ENCODE results near the gene C16orf74. TPM values are rescaled to one million over a fixed set of nuclear protein-coding genes. Genes with fewer than 3 reads are reported as not detected.

Gene C16orf74
- polyA plus RNA-seq, 1 donor (not counting 4 experiments of a cell fraction or from before 2014, with no cell fraction given), result 35.3 TPM

- dilution Hi-C loops (cut with MboI; ENCODE audit: extremely low pct_ligation_motif_present, low sequenced_read_pairs), result no loop called here
- no peak for FAIRE-seq
- no peak overlapping the region for H3K27ac ChIP-seq (ENCODE audit: control insufficient read depth, insufficient read depth, low read length)
- peaks cover 72% of the 10 kb centered on the region for H4K20me1 ChIP-seq (ENCODE audit: control insufficient read depth, extremely low read depth, insufficient read depth, low read length)
- no peak overlapping the region for H3K9ac ChIP-seq (ENCODE audit: control insufficient read depth, extremely low read depth, insufficient read depth, low read length)
- no peaks in the 10 kb centered on the region for H3K9me3 ChIP-seq (ENCODE audit: control insufficient read depth, low read depth, low read length)
- DNase-seq (ENCODE audit: low read depth, low spot score), result no peak
- H3K27me3 ChIP-seq (ENCODE audit: control insufficient read depth, extremely low read depth, insufficient read depth, low read length), result no peaks in the 10 kb centered on the region
- TF ChIP-seq CTCF (optimal IDR thresholded peaks at IDR 0.05 in 1 of 3, IDR thresholded peaks at IDR 0.05 in 1 of 3, conservative IDR thresholded peaks at IDR 0.05 in 1 of 3; ENCODE audit: extremely low read depth in 1 of 3, insufficient read depth in 2 of 3, low read length in 3 of 3), result no peak
- TF ChIP-seq EZH2 (IDR thresholded peaks at IDR 0.05; ENCODE audit: low read length), result no peak
- H3K9me1 ChIP-seq (ENCODE audit: control insufficient read depth, extremely low read depth, insufficient read depth, low read length), result no peaks in the 10 kb centered on the region
- no peak overlapping the region for H2AFZ ChIP-seq (ENCODE audit: control insufficient read depth, low read length)
- peaks cover 51 to 72% of the 10 kb centered on the region in 2 experiments for H3K36me3 ChIP-seq (ENCODE audit: control insufficient read depth in 2 of 2, extremely low read depth in 1 of 2, insufficient read depth in 2 of 2, low read length in 2 of 2)
- H3K4me2 ChIP-seq (ENCODE audit: control insufficient read depth, extremely low read depth, insufficient read depth, low read depth, low read length), result no peak overlapping the region
- no peak overlapping the region for H3K4me3 ChIP-seq (ENCODE audit: control insufficient read depth in 2 of 3, extremely low read depth in 1 of 3, insufficient read depth in 2 of 3, low read depth in 1 of 3, low read length in 3 of 3)
- H3K4me1 ChIP-seq (ENCODE audit: control insufficient read depth, extremely low read depth, insufficient read depth, low read length), result peaks cover 3% of the 10 kb centered on the region
- H3K79me2 ChIP-seq (ENCODE audit: control insufficient read depth, insufficient read depth, low read length), result peaks cover 97% of the 10 kb centered on the region
Observed at GRCh38 chr16:85733155-85733838, 17.6 kb downstream of the C16orf74 start.

- Histone ChIP-seq H3K9me1 (ENCODE audit: control insufficient read depth, extremely low read depth, insufficient read depth, low read length) (peaks cover 2% of the 10 kb centered on the region), H3K4me3 (ENCODE audit: control insufficient read depth in 2 of 3, extremely low read depth in 1 of 3, insufficient read depth in 2 of 3, low read depth in 1 of 3, low read length in 3 of 3) (no peak overlapping the region), H3K9me3 (ENCODE audit: control insufficient read depth, low read depth, low read length) (no peaks in the 10 kb centered on the region), H3K4me2 (ENCODE audit: control insufficient read depth, extremely low read depth, insufficient read depth, low read depth, low read length) (no peak overlapping the region), H3K27ac (ENCODE audit: control insufficient read depth, insufficient read depth, low read length) (no peak overlapping the region), H2AFZ (ENCODE audit: control insufficient read depth, low read length) (no peak overlapping the region), H3K9ac (ENCODE audit: control insufficient read depth, extremely low read depth, insufficient read depth, low read length) (no peak overlapping the region), H3K79me2 (ENCODE audit: control insufficient read depth, insufficient read depth, low read length) (peaks cover 95% of the 10 kb centered on the region), H4K20me1 (ENCODE audit: control insufficient read depth, extremely low read depth, insufficient read depth, low read length) (peaks cover 58% of the 10 kb centered on the region), H3K4me1 (ENCODE audit: control insufficient read depth, extremely low read depth, insufficient read depth, low read length) (peaks cover 3% of the 10 kb centered on the region), H3K36me3 (ENCODE audit: control insufficient read depth in 2 of 2, extremely low read depth in 1 of 2, insufficient read depth in 2 of 2, low read length in 2 of 2) (peaks cover 51 to 85% of the 10 kb centered on the region in 2 experiments), H3K27me3 (ENCODE audit: control insufficient read depth, extremely low read depth, insufficient read depth, low read length) (no peaks in the 10 kb centered on the region)
- dilution Hi-C loops (cut with MboI; ENCODE audit: extremely low pct_ligation_motif_present, low sequenced_read_pairs), result no loop called here
- DNase-seq (ENCODE audit: low read depth, low spot score), result no peak
- no peak for FAIRE-seq
- TF ChIP-seq EZH2 (IDR thresholded peaks at IDR 0.05; ENCODE audit: low read length) (no peak), CTCF (optimal IDR thresholded peaks at IDR 0.05 in 1 of 3, IDR thresholded peaks at IDR 0.05 in 1 of 3, conservative IDR thresholded peaks at IDR 0.05 in 1 of 3; ENCODE audit: extremely low read depth in 1 of 3, insufficient read depth in 2 of 3, low read length in 3 of 3) (no peak)
Observed at GRCh38 chr16:85731179-85731578, 19.7 kb downstream of the C16orf74 start.

Data from keratinocyte (primary cell).